Measurements from ENCODE around the gene PRUNE2. TPM values are rescaled to one million over a fixed set of nuclear protein-coding genes. Genes with fewer than 3 reads are reported as not detected.

PRUNE2 gene
- total RNA-seq, 1 donor = 0.31 TPM

DNA sequence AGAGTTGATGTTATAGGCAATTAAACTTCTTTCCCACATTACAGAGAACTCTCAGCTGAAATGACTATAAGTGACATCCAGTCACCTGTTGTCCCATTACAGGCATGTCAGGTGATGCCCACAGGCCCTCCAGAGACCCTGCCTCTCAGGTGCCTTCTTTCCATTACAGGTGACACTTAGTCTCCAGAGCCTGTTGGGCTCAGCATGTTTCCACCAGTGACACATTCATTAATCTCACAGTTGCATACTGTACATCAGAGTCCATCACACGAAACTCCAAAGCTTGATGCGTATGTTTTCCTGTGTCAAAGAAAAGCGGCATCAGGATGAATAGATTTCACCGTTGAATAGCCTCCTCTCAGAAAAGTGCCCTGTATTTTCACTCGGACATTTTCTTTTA, 14.6 kb downstream of the PRUNE2 start:
- no peaks in the 10 kb centered on the region for H3K9me3 ChIP-seq (ENCODE audit: low read depth, low read length)
- H3K4me1 ChIP-seq (ENCODE audit: insufficient read depth, low read length) = no peaks in the 10 kb centered on the region
- no peak overlapping the region for H3K4me3 ChIP-seq (ENCODE audit: low read length)
- H3K27me3 ChIP-seq (ENCODE audit: insufficient read depth, low read length) = no peaks in the 10 kb centered on the region

DNA sequence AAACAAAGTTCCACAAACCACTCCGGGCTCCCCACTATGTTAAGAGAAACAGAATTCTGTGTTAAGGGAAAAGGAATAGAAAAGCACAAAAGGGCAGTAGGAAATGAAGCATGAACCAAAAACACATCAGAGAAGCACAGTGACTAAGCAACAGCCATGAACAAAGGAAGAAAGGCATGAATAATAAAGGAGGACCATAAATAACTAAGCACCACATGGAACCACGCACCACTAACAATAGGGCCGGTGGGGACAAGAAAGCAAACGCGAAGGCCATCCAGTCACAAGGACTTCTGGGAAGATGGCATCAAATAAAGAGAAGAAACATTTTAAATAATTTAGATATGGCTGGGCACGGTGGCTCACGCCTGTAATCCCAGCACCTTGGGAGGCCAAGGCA, 18.0 kb downstream of the PRUNE2 start:
- no peak overlapping the region for H3K4me3 ChIP-seq (ENCODE audit: low read length)
- H3K27me3 ChIP-seq (ENCODE audit: insufficient read depth, low read length) = no peaks in the 10 kb centered on the region
- no peaks in the 10 kb centered on the region for H3K4me1 ChIP-seq (ENCODE audit: insufficient read depth, low read length)
- H3K9me3 ChIP-seq (ENCODE audit: low read depth, low read length) = no peaks in the 10 kb centered on the region

DNA sequence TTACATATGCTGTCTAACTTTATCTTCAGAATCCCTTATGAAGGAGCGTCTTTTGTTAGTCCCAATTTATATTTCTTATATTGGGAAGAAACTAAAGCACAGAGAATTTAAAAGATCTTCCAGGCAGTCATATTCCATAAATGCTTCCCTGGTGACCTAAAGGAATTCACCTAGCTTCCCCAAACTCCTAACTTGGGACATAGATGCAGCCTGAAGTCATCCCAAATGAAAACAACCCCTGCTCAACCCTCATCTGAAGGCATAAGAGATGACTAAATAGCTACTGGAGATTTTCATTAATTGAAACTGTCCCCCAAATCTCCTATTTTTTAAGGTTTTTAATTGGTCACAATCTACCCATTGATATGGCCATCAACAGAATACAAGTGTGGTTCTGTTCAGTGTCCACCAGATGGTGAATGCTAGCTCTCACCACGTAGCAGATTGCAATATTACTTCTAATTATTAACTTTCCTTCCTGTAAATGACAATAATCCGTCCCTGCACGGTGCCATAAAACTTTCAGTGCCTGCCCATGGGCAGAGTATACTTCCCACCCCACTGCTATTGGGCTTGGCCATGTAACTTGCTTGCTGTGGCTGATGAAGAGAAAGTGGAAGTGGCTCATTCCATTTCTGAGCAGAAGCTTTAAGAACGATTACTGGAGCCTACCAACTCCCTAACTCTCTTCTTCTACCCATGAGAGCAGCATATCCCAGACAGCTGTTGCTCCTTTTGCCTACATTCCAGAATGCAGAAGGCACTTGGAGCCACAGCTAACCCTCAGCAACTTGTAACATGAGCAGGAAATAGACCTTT, 18.7 kb downstream of the PRUNE2 start:
- Histone ChIP-seq H3K27me3 (ENCODE audit: insufficient read depth, low read length) (no peaks in the 10 kb centered on the region), H3K4me1 (ENCODE audit: insufficient read depth, low read length) (no peaks in the 10 kb centered on the region), H3K4me3 (ENCODE audit: low read length) (no peak overlapping the region), H3K9me3 (ENCODE audit: low read depth, low read length) (no peaks in the 10 kb centered on the region)

DNA sequence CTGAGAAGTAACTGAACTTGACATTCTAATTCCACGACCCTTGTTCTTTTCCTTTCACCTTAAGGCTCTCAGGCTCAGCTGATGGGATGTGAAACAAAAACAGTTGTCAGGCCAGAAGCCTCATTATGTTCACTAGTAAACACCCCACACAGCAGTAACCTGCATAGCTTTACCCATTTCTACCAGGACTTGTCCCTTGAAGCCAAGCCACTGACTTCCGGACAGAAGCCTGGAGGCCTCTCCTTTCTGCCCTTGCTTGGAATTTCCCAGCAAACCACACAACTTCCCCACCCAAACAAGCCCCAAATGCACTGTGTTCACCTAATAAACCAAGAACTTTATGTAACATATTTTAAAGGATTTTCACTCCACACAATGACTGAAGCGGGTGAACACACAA, 19.6 kb downstream of the PRUNE2 start:
- H3K27me3 ChIP-seq (ENCODE audit: insufficient read depth, low read length) = no peaks in the 10 kb centered on the region
- no peak overlapping the region for H3K4me3 ChIP-seq (ENCODE audit: low read length)
- no peaks in the 10 kb centered on the region for H3K9me3 ChIP-seq (ENCODE audit: low read depth, low read length)
- H3K4me1 ChIP-seq (ENCODE audit: insufficient read depth, low read length) = no peaks in the 10 kb centered on the region

DNA sequence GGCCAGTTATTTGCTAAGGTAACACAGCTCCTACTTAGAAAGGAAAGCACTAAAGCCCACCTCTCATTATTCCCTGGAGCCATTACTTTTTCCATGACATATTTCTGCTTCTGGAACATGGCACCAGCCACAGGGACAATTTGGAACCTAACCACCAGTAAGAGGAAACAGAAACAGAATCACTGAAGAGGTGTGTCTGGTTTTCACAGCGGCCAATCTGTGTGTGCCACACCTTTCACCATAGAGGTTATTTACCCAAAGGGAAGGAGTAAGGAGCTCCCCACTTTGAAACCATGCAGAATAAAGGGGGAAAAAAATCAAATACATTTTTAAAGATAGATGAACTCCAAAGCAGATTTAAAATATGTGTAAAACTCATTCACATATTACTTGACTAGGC, 21.1 kb downstream of the PRUNE2 start:
- H3K9me3 ChIP-seq (ENCODE audit: low read depth, low read length) = no peaks in the 10 kb centered on the region
- H3K27me3 ChIP-seq (ENCODE audit: insufficient read depth, low read length) = no peaks in the 10 kb centered on the region
- no peak overlapping the region for H3K4me3 ChIP-seq (ENCODE audit: low read length)
- no peaks in the 10 kb centered on the region for H3K4me1 ChIP-seq (ENCODE audit: insufficient read depth, low read length)

DNA sequence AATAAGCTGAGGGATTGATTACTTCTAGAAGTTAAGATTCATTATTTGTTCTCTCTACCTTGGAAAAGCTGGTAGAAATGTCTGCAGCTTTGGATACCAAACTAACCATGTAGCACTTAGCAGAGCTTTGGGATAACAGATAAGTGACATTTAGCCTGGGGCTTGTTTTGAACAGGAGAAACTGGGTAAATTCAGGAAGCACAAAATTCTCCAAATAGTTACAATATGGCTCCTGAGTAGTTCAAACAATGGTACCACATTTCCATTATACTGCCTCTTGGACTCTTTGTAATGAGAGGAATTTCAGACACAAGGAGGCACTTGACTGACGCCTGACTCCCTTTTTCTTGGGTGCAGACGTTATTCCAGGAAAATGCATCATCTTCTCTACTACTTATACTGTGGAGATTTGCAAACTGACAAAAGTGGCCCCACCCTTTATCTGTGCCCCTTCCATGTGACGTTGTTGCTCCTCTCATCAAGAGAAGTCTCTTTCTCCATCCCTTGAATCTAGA, 22.5 kb downstream of the PRUNE2 start:
- Histone ChIP-seq H3K4me3 (ENCODE audit: low read length) (no peak overlapping the region), H3K9me3 (ENCODE audit: low read depth, low read length) (no peaks in the 10 kb centered on the region), H3K4me1 (ENCODE audit: insufficient read depth, low read length) (no peaks in the 10 kb centered on the region), H3K27me3 (ENCODE audit: insufficient read depth, low read length) (no peaks in the 10 kb centered on the region)

DNA sequence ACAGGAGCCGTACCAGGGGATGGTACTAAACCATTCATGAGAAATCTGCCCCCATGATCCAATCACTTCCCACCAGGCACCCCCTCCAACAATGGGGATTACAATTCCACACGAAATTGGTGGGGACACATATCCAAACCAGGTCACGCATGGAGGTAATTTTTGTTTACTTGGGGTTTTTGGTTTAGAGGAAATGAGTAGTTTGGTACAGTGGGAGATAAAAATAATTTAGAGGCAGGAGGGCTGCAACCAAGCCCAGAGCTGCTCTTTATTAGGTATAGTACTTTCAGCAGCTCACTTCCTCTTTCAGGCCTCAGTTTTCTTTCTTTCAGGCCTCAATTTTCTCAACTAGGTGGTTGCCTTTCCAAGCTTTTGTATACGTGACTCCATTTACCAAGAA, 23.2 kb downstream of the PRUNE2 start:
- Histone ChIP-seq H3K4me3 (ENCODE audit: low read length) (no peak overlapping the region), H3K9me3 (ENCODE audit: low read depth, low read length) (no peaks in the 10 kb centered on the region), H3K27me3 (ENCODE audit: insufficient read depth, low read length) (no peaks in the 10 kb centered on the region), H3K4me1 (ENCODE audit: insufficient read depth, low read length) (no peaks in the 10 kb centered on the region)

DNA sequence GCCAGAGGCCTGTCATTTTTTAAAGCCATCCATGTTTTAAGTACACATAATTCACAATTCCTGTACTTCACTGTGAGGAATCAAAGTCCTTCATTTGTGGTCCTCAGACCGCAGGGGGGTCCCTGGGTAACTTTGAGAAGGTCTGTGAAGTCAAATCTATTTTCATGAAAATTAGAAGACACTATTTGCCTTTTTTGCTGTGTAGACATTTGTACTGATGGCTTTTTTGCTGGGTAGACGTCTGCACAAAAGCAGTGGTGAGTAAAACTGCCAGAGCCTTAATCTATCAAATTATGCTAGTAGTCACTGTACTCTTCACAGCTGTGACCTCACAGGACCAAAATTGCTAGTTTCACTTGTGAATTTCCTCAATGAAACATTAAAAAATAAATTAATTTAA, 25.7 kb downstream of the PRUNE2 start:
- H3K4me3 ChIP-seq (ENCODE audit: low read length) = no peak overlapping the region
- H3K27me3 ChIP-seq (ENCODE audit: insufficient read depth, low read length) = no peaks in the 10 kb centered on the region
- H3K4me1 ChIP-seq (ENCODE audit: insufficient read depth, low read length) = no peaks in the 10 kb centered on the region
- no peaks in the 10 kb centered on the region for H3K9me3 ChIP-seq (ENCODE audit: low read depth, low read length)

DNA sequence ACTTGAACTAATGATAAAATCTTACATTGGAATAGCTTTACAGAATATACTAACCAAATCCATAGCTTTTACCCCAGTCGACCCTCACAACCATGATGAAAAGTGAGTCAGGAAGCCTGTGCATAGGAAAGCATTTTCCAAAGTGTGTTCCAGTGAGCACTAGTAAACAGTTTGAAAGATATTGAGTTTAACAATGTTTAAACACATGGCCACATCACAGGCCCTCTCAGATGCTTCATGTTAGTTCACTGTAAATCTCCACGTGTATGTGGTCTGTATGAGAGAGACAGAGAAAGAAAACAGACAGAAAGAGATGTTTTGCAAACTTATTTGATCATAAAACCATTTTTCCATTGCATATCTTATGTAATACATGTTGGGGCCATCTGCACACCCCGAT, 27.0 kb downstream of the PRUNE2 start:
- Histone ChIP-seq H3K9me3 (ENCODE audit: low read depth, low read length) (no peaks in the 10 kb centered on the region), H3K4me3 (ENCODE audit: low read length) (no peak overlapping the region), H3K4me1 (ENCODE audit: insufficient read depth, low read length) (no peaks in the 10 kb centered on the region), H3K27me3 (ENCODE audit: insufficient read depth, low read length) (no peaks in the 10 kb centered on the region)

DNA sequence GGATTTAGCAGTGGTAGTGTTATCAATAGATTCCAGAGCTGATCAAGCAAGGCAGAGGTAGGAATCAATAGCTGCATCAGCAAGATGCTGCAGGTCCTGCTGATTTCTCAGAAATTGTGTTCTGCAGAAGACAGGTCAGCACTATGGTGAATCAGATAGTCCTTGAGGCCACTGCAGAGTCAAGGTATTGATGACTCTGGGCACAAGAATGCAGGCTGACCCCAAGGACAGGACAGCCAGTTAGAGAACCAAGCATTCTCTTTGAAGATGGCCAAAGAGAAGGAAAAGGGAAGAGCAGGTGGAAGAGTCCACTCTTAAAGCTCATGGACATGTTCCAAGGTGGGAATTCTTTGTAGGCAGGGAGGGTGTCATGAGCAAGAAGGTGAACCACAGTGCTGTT, 28.0 kb downstream of the PRUNE2 start:
- H3K27me3 ChIP-seq (ENCODE audit: insufficient read depth, low read length) = peaks cover 2% of the 10 kb centered on the region
- no peaks in the 10 kb centered on the region for H3K9me3 ChIP-seq (ENCODE audit: low read depth, low read length)
- no peak overlapping the region for H3K4me3 ChIP-seq (ENCODE audit: low read length)
- H3K4me1 ChIP-seq (ENCODE audit: insufficient read depth, low read length) = no peaks in the 10 kb centered on the region

DNA sequence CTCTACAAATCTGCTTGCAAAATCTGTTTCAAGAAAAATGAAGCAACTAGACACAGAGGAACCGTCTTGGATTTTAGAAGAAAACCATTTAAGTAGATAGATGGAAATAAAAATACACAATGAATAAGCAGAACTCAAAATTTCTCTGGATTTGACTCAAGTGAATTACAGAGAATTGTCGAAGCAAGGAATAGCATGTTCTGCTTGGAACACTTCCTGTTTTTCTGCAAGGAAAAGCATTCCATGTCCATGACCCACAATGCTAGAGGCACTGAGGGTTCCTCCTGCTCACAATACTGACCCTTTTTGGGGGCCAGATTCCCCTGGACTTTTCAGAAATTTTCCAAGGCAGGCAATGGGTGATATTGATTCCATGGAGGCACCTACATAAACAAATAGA, 29.8 kb downstream of the PRUNE2 start:
- H3K4me3 ChIP-seq (ENCODE audit: low read length) = no peak overlapping the region
- H3K27me3 ChIP-seq (ENCODE audit: insufficient read depth, low read length) = peaks cover 2% of the 10 kb centered on the region
- H3K4me1 ChIP-seq (ENCODE audit: insufficient read depth, low read length) = no peaks in the 10 kb centered on the region
- no peaks in the 10 kb centered on the region for H3K9me3 ChIP-seq (ENCODE audit: low read depth, low read length)

DNA sequence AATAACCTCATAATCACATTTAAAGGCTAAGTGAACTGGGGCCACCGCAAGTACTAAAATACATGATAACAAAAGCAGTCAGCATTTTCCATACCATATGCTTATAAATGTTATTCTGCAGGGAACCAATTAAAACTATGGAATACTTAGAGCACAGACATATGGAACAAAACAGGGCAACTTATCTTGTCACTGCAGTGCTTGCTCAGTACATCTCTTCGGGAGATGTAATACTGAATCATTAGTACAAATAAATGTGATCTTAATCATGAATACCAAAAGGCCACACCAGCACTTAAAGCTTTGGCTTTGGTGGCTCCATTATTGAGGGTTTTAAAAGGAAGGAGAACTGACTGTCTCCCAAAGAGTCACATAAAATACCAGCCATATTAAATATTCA, 32.1 kb downstream of the PRUNE2 start:
- Histone ChIP-seq H3K27me3 (ENCODE audit: insufficient read depth, low read length) (peaks cover 2% of the 10 kb centered on the region), H3K4me3 (ENCODE audit: low read length) (no peak overlapping the region), H3K9me3 (ENCODE audit: low read depth, low read length) (no peaks in the 10 kb centered on the region), H3K4me1 (ENCODE audit: insufficient read depth, low read length) (no peaks in the 10 kb centered on the region)

DNA sequence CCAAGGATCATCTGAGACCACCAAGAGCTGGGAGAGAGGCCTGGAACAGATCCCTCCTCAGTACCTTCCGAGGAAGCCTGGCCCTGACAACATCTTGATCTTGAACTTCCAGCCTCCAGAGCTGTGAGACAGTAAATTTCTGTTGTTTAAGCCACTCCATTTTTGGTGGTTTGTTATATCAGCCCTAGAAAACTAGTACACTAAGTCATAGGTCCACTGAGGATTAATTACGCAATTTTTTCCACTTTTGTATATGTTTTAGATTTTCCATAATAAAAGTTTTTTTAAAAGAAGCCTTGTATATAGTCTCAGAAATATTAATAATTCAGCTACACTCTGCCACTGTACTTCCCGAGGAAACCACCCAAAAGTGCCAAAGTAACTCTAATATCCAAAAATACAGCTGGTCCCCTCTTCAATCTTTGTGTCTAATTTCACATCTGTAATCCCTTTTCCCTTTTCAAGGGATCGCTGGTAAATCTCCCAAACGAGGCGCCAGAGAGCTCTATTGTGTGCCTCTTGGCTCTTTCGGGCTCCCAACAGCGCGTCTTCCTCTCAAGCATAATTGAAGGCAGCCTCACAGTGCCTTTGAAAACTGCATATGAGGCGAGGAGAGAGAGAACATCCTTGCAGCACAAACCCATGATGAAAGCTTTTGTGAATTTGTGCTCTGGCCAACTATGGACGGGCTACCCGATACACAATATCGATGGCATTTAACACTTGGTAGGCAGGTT, 32.7 kb downstream of the PRUNE2 start:
- Histone ChIP-seq H3K27me3 (ENCODE audit: insufficient read depth, low read length) (peaks cover 2% of the 10 kb centered on the region), H3K4me3 (ENCODE audit: low read length) (no peak overlapping the region), H3K9me3 (ENCODE audit: low read depth, low read length) (no peaks in the 10 kb centered on the region), H3K4me1 (ENCODE audit: insufficient read depth, low read length) (no peaks in the 10 kb centered on the region)

DNA sequence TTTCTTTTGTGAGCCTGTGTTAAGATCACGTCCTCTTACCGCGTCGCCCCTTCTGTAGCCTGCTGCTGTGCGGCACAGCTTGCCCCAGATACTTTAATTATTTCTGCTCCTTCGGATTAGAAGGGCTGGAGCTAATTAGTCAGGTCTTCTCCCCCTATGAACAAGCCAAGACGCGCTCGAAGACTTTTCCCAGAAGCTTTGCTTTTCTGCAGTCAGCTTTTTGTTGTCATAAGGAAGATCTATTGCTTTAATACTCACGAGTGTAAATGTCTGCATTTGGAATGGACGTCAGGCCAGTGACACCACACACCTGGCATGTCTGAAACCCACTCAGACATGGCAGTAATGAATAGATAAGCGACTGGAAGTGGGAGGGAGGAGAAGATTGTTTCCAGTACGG, 37.0 kb downstream of the PRUNE2 start:
- Histone ChIP-seq H3K4me1 (ENCODE audit: insufficient read depth, low read length) (no peaks in the 10 kb centered on the region), H3K27me3 (ENCODE audit: insufficient read depth, low read length) (peaks cover 2% of the 10 kb centered on the region), H3K9me3 (ENCODE audit: low read depth, low read length) (no peaks in the 10 kb centered on the region), H3K4me3 (ENCODE audit: low read length) (no peak overlapping the region)

DNA sequence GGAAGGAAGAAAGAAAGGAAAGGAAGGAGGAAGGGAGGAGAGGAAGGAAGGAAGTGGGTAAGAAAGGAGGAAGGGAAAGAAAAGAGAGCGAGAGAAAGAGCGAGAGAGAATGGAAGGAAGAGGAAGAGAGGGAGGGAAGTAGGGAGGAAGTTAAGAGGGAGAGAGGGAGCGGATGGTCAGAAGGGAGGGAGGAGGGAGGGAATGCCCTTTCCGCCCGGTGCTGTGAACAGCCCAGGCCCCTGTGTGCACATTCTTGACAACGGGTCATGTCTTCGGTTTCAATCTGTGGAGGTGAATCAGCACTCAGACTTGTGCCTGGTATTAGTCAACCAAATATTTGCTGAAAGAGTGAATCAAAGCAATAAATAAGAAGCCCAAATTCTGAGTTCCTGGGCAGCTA, 39.2 kb downstream of the PRUNE2 start:
- H3K9me3 ChIP-seq (ENCODE audit: low read depth, low read length) = no peaks in the 10 kb centered on the region
- H3K4me3 ChIP-seq (ENCODE audit: low read length) = no peak overlapping the region
- no peaks in the 10 kb centered on the region for H3K27me3 ChIP-seq (ENCODE audit: insufficient read depth, low read length)
- H3K4me1 ChIP-seq (ENCODE audit: insufficient read depth, low read length) = no peaks in the 10 kb centered on the region

DNA sequence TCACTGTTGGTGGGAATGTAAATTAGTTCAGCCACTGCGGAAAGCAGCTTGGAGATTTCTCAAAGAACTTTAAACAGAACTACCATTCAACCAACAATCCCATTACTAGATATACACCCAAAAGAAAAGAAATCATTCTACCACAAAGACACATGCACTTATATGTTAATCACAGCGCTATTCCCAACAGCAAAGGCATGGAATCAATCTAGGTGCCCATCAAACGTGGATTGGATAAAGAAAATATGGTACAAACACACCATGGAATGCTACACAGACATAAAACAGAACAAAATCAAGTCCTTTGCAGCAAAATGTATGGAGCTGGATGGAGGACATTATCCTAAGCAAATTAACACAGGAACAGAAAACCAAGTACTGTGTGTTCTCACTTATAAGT, 42.1 kb downstream of the PRUNE2 start:
- no peaks in the 10 kb centered on the region for H3K9me3 ChIP-seq (ENCODE audit: low read depth, low read length)
- no peaks in the 10 kb centered on the region for H3K27me3 ChIP-seq (ENCODE audit: insufficient read depth, low read length)
- no peaks in the 10 kb centered on the region for H3K4me1 ChIP-seq (ENCODE audit: insufficient read depth, low read length)
- H3K4me3 ChIP-seq (ENCODE audit: low read length) = no peak overlapping the region
